ENCODE measurements around the gene SNX19.

Gene SNX19

DNA sequence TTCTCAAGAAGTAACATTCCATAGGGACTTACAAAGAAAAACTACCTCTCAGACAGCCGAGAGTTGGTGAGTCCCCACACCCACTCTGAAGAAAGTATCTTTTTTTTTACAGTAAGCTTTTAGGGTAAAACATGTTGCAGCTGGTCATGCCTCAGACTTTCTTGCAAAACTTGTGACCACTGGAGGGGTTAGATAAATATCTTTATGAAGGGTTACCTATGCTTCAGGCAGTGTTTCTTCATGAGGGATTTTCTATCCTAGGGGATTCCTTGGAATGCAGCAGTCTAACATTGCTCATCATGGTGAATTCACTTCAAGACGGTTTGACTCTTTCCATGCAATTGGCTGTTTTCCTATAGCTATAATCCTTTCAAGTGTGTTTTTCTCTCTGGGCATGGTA lies 20.8 kb upstream of the SNX19 start:
- no peak for TF ChIP-seq CTCF (IDR thresholded peaks at IDR 0.05)

- no peak for TF ChIP-seq CTCF (IDR thresholded peaks at IDR 0.05)
These were observed 15.9 kb upstream of the SNX19 start for GRCh38 chr11:130932086-130932712.

GRCh38 chr11:130924750-130925149 lies 8.5 kb upstream of the SNX19 start:
- TF ChIP-seq CTCF (IDR thresholded peaks at IDR 0.05), result no peak

GRCh38 chr11:130918081-130918480 lies 1.8 kb upstream of the SNX19 start:
- TF ChIP-seq CTCF (IDR thresholded peaks at IDR 0.05), result no peak

DNA sequence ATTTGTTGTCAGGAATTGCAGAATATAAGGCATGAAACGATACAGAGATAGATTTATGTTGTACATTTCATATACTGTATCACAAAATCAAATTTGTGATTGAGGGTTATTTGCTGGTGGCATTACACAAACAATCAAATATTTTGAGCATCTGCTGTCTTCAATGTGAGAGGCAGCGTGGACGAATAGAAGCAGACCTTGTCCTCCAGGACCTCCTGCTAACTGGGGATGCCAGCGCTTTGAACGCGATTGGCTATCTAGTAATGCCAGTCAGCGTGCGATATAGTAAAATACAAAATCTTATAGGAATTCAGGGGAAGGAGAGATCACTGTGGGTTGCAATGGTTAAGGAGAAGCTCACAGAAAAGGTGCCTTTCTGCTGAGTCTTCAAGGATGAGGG lies 631 bp upstream of the SNX19 start:
- TF ChIP-seq CTCF (IDR thresholded peaks at IDR 0.05), result no peak

DNA sequence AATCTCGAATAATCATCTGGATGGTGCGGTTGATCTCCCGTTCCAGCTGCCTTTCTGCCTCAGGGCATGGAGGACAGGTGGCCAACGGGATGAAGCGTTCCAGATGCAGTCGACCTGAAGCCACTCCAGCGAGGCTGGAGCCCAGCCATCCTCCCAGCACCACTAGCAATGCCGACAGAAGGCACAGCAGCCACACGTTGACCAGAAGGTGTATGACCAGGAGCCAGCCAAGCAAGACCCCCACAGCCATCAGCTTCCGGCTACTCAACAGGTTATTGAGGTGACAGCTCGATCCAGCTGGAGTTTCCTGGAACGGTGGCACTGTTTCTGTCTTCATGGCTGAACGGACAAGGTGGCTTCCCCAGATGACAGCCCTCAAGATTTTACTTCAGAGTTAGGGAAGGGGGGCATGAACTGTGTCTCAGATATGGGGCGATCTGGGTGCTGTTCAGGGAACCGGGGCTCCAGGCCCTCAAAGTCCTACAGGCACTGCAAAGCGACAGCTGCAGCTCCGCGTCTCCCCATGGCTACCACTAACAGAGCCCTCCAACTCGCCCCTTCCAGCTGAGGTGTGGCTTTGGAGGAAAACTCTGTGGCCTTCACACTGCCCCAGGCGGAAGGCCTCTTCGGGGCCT lies 559 bp downstream of the SNX19 start:
- TF ChIP-seq CTCF (IDR thresholded peaks at IDR 0.05), result no peak

DNA sequence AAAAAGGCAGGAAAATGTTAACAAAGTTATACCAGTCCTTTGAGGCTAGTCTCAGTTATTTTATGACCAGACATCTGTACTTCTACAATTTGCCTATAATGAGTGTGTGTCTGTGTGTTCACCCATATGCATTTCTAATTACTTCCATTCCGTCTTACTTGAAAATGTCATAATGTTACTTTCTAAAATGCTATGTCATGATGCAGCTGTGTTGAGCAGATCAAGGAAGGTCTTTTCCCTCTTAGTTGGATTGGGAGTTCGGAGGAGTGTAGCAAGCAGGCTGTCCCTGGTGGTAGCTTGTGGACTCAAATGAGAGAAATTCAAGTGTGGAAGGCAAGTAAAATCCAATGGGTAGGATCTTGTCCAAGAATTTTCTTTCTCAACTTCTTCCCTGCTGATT lies 3.0 kb downstream of the SNX19 start:
- TF ChIP-seq CTCF (IDR thresholded peaks at IDR 0.05), result no peak
